Measurements from ENCODE around the gene CFAP299.
"Not testable (repeated sequence)": the region's sequence is repeated elsewhere in the genome, so short reads cannot be mapped to it uniquely, and the experiment has no call there.

Gene CFAP299

GRCh38 chr4:80335554-80336358 is at the start of gene CFAP299:
Gene CFAP299 (plus strand): TSS chr4:80335730.
- peak; percentile 92 to 95 (median 95) for DNase-seq

GRCh38 chr4:80286451-80286850 is 49.1 kb upstream of the CFAP299 start:
- DNase-seq: no peak

DNA sequence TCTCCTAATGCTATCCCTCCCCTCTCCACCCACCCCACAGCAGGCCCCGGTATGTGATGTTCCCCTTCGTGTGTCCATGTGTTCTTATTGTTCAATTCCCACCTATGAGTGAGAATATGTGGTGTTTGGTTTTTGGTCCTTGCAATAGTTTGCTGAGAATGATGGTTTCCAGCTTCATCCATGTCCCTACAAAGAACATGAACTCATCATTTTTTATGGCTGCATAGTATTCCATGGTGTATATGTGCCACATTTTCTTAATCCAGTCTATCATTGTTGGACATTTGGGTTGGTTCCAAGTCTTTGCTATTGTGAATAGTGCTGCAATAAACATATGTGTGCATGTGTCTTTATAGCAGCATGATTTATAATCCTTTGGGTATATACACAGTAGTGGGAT is 44.9 kb upstream of the CFAP299 start:
- DNase-seq: not testable (repeated sequence)

DNA sequence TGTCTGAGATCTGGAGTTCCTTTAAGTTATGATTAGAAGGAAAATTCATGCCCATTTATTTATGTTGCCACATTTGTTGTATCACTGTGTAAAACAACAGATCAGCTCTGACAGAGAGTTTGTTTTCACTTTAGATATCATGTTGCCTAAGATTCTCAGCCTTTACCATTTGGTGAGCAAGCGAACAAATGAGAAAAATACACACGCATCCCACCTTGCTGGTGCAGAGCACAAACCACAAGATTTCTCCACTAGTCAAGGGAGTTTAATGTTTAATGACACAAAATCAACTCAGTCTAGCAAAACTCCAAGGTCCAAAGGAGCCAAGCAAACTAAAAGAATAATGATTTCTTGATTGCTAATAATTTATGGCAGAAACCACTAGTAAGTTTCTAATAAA is 41.3 kb upstream of the CFAP299 start:
- DNase-seq: no peak

DNA sequence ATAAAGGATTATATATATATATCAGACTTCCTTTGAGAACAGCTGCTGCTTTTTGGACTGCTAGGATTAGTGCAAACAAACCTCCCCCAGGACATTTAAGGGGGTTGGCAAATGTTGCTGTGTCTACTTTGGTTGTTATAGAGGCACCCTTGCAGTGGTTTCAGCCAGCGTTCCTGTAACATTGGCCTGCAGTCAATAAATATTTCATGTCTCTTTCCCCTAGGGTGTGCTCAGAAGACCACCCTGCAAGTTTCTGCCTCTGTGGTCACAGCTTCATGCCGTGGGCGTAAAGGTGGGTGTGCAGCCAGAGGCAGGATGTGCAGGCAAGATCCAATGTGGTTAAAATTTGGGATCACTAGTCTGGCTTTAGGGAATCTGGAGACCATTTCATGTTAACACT is 40.2 kb upstream of the CFAP299 start:
- no peak for DNase-seq

GRCh38 chr4:80295826-80296225 is 39.7 kb upstream of the CFAP299 start:
- no peak for DNase-seq

DNA sequence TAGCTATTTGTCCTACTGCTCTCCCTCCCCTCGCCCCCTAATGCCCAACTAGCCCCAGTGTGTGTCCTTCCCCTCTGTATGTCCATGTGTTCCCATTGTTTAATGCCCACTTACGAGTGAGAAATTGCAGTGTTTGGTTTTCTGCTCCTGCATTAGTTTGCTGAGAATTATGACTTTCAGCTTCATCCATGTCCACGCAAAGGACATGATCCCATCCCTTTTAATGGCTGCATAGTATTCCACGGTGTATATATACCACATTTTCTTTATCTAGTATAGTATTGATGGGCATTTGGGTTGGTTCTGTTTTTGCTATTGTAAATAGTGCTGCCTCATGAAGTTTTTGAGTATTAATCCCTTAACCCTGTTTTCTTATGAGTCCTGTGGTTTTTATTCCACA is 33.6 kb upstream of the CFAP299 start:
- no peak for DNase-seq

DNA sequence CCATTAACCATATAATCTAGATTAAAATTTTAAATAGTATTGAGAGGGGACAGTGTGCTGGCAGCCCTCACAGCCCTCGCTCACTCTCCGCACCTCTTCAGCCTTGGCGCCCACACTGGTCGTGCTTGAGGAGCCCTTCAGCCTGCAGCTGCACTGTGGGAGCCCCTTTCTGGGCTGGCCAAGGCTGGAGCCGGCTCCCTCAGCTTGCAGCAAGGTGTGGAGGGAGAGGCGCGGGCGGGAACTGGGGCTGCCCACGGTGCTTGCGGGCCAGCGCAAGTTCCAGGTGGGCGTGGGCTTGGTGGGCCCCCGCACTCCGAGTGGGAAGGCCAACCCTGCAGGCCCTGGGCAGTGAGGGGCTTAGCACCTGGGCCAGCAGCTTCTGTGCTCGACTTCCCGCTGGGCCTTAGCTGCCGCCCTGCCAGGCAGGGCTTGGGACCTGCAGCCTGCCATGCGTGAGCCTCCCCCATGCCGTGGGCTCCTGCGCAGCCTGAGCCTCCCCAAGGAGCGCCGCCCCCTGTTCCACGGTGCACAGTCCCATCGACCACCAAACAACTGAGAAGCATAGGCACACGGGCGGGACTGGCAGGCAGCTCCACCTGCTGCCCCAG is 32.8 kb upstream of the CFAP299 start:
- no peak for DNase-seq

DNA sequence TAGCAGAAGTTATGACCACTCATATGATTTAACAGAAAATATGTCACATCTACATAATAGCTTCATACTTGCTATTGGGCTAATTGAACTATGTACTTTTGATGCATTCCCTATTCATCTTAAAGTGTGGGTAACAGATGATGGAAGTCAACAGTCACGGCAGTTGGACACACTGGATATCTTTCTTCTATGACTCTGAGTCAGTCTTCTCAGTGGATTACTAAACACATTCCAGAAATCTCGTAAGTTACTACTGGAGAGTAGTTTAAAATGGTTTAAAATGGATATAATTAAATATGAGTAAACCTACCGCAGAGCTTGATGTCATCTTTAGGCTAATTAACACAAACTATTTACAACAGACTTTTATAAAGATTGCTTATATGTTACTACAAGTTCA is 30.1 kb upstream of the CFAP299 start:
- no peak for DNase-seq

DNA sequence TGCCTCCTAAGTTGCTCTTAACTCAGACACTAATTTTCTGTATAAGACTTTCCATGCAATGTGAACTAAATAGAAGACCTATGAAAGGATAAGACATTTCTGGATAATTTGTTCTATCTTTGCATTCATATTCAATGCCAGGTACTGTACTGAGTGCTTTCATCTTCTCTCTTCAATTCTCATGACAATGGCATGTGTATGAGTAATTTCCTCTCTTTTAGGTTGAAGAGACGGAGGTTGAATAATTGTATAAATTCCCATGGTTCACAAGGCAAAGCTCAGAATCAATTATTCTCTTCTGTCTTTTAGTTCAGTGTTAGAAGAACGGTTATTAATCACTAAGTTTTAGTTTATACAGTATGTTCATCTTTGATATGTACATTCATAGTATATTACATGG is 29.3 kb upstream of the CFAP299 start:
- no peak for DNase-seq

DNA sequence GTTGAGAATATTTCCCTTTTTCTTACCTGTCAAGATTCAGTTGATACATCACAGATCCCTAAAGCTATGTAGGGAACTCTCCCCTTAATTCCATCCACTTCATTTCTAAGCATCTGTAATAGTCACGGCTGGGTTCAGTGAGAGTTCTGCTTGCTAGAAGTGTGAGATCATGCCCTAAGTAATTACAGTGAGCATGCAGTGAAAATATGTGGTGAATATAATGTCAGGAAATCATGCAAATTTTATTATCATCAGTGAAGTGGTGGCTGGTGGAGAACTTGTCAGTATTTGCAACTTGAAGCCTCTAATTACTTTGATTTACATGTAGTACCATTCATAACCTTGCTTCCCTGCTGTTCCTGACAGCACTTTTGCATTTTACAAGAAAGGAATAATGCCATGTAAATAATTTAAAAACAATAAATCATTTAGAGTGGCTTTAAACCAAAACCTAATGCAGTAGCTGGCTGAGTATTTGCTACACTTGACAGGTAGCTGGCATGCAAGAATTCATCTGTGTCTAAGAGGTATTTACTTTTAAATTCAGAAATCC is 28.3 kb upstream of the CFAP299 start:
- no peak for DNase-seq

GRCh38 chr4:80307774-80308465 is 27.6 kb upstream of the CFAP299 start:
- no peak for DNase-seq

DNA sequence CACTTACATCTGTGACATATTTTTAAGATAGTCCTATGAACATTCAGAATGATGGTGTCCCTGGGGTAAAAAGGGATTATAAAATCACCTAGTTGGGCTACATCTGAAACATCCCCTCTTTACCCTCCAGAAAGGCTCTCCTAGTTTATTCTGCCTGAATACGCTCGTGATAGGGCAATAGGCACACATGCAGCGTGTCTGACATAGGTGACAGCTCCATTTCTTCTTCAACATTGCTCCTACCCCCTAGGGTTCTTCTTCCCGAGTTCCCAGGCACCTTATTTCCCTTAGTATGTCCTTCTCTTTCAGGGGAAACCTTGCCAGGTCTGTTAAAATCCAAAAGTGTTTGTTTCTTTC is 27.1 kb upstream of the CFAP299 start:
- DNase-seq: no peak

DNA sequence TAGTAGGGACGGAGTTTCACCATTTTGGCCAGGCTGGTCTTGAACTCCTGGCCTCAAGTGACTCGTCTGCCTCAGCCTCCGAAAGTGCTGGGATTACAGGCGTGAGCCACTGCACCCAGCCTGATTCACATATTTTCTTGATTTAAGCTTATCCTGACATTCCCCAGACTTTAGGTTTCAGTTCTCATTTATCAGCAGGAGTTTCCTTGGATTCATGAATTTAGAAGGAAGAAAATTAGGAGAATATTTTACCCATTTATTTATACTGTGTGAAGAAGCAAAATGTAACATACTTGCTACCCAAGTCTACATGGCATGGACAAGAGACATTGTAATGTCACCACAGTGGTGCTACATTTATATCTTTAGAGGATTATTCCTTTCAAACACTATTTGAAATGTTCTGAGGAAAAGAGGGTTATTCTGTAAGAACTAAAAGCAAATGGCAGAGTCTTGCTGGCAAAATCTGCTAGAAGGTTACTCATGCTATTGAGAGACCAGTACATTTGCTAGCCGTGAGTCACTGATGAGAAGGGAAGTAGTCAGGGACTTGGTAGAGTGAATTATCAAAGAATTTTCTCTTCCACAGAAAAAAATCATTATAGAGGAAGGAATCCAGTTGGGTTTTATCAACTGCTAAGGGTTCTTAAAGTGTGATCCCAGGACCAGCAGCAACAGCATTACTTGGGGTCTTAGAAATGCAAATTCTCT is 26.1 kb upstream of the CFAP299 start:
- peak; percentile 13 to 52 (median 49) for DNase-seq

GRCh38 chr4:80311130-80311529 is 24.4 kb upstream of the CFAP299 start:
- peak in 2 of 3 donors; percentile 32 to 49 for DNase-seq

DNA sequence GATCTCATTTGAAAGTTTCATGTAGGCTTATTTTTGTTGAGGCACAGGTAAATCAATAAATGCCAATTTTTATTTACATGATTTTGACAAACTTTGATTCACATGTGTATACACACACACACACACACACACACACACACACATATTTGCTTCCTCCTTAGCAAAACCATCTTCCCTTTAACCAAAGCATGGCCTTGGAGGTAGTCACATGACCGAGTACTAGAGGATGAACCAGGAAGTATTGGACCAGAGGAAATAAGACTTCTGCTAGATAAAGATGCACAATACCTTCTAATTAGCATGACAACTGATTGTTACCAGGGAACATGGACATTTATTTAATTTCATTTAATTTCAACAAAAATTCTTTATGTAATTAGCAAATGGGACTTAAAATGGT is 23.4 kb upstream of the CFAP299 start:
- DNase-seq: peak in 1 of 3 donors; percentile 1

- no peak for DNase-seq
Observed at GRCh38 chr4:80313627-80314026, 21.9 kb upstream of the CFAP299 start.

- DNase-seq: not testable (repeated sequence)
Observed at GRCh38 chr4:80315848-80316247, 19.7 kb upstream of the CFAP299 start.

GRCh38 chr4:80321341-80321740 is 14.2 kb upstream of the CFAP299 start:
- DNase-seq: no peak

DNA sequence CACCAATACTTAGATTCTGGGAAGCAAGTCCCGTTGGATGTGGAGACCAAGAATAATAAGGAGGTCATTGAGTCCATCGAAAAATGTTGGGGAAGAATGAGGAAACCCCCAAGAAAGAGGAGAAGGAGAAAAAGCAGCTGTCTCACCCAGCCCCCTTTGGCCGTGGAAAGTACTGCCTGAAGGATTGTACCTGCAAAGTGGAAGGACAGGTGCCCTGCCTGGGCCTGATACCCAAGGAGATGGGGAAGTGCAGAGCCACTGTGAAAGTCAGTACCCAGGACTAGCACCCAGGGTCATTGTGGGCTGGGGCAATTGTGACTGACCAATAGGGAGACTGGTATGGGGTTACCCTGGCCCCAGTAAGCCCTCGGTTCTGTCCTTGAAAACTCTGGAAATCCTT is 13.8 kb upstream of the CFAP299 start:
- no peak for DNase-seq

DNA sequence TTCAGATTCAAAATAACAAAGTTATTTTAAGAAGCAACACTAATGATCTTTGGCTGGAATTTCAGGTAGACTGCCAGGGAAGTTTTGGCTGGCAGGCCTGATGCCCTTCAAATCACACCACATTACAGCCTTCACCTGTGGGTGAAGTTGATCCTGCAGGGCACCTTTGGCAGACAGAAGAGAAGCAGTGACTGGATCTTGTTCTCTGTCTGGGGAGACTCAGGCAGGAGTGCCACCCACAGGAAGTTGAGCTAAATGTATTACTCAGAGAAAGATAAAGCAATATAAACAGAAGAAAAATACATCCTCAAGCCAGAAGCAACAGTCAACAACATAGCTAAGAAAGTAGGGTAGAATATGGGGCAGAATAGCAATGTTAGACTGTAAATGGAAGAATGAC is 12.8 kb upstream of the CFAP299 start:
- DNase-seq: peak in 1 of 3 donors; percentile 1

- DNase-seq: no peak
Observed at GRCh38 chr4:80324171-80324570, 11.4 kb upstream of the CFAP299 start.

GRCh38 chr4:80331693-80332092 is 3.8 kb upstream of the CFAP299 start:
- DNase-seq: no peak

Measured in suppressor macrophage treated with lipopolysaccharide for 1 hour (primary cell).